SU-DHL-6 (cell line): ENCODE results near the gene FAM111B.
A peak's percentile ranks its signal among the peaks of the same experiment; 100 is the strongest.

Source experiments
- H2AFZ ChIP-seq: fragments of 200-600 bp; sonication (generic); 2 replicates; pipeline ENCODE4 v1.6.1; 2014; ENCODE audit warnings: low read depth, mild to moderate bottlenecking, moderate library complexity, mixed read lengths, antibody characterized with exemption, low read length; ENCODE audit not compliant: severe bottlenecking
- H3F3A ChIP-seq: fragments of 200-600 bp; shearing (Covaris generic); 2 replicates; pipeline ENCODE4 v1.6.0; 2016; ENCODE audit warnings: antibody characterized with exemption, mild to moderate bottlenecking; ENCODE audit not compliant: insufficient read depth
- H3K27ac ChIP-seq: fragments of 200-600 bp; sonication (generic); 2 replicates; pipeline ENCODE4 v1.5.1; 2016; ENCODE audit warnings: low read depth, mild to moderate bottlenecking, low read length, moderate library complexity, mixed read lengths
- H3K27me3 ChIP-seq: fragments of 200-600 bp; sonication (generic), shearing (Covaris generic); 2 replicates; pipeline ENCODE4 v1.6.0; 2014; ENCODE audit warnings: mild to moderate bottlenecking, low read length
- H3K36me3 ChIP-seq: fragments of 200-600 bp; sonication (generic); 2 replicates; pipeline ENCODE4 v1.6.1; 2014; ENCODE audit warnings: mild to moderate bottlenecking, low read length, mixed read lengths
- H3K4me2 ChIP-seq: fragments of 300-600, 200-600 bp; shearing (Covaris generic), sonication (generic); 2 replicates; pipeline ENCODE4 v1.6.0; 2014; ENCODE audit warnings: low read length, low read depth, mild to moderate bottlenecking; ENCODE audit not compliant: poor library complexity, severe bottlenecking
- H3K4me3 ChIP-seq: fragments of 200-600 bp; sonication (generic); 2 replicates; pipeline ENCODE4 v1.5.1; 2014; ENCODE audit warnings: antibody characterized with exemption, low read length, mild to moderate bottlenecking, mixed read lengths; ENCODE audit not compliant: insufficient read depth, poor library complexity, severe bottlenecking
- H3K79me2 ChIP-seq: fragments of 200-600 bp; sonication (generic); 2 replicates; pipeline ENCODE4 v1.6.1; 2014; ENCODE audit warnings: mild to moderate bottlenecking, low read length, moderate library complexity; ENCODE audit not compliant: insufficient read depth
- H3K9ac ChIP-seq: fragments of 200-600 bp; sonication (generic); 2 replicates; pipeline ENCODE4 v1.7.0; 2014; ENCODE audit warnings: mild to moderate bottlenecking, low read length
- H3K9me2 ChIP-seq: fragments of 200-600 bp; sonication (generic); replicated peaks from 2 replicates; pipeline ENCODE4 v1.6.1; 2014; ENCODE audit warnings: low read length; ENCODE audit not compliant: insufficient read depth
- H3K9me3 ChIP-seq: fragments of 200-600 bp; sonication (generic); 2 replicates; pipeline ENCODE4 v1.6.1; 2014; ENCODE audit warnings: low read length, mixed read lengths; ENCODE audit not compliant: insufficient read depth
- H4K20me1 ChIP-seq: fragments of 200-600 bp; sonication (generic); 2 replicates; pipeline ENCODE4 v1.6.1; 2014; ENCODE audit warnings: low read depth, mild to moderate bottlenecking, antibody characterized with exemption, low read length, moderate library complexity, mixed read lengths
- EZH2phosphoT487 ChIP-seq: fragments of 200-600 bp; sonication (generic), shearing (Covaris generic); conservative IDR thresholded peaks from 2 replicates; pipeline ENCODE4 v1.6.1; 2018; ENCODE audit warnings: mild to moderate bottlenecking, antibody characterized with exemption, low read length, moderate library complexity, mixed read lengths
- TF ChIP-seq, protein P1 (sequence below): fragments of 200-600 bp; sonication (generic); IDR thresholded peaks from one replicate; pipeline ENCODE4 v1.5.1; 2017; ENCODE audit warnings: antibody characterized with exemption, mild to moderate bottlenecking, low read length, moderate library complexity; ENCODE audit not compliant: insufficient read depth, poor library complexity, severe bottlenecking

Gene FAM111B

GRCh38 chr11:59158206-59159068, 51.4 kb downstream of the FAM111B start:
- H3F3A ChIP-seq, result peaks cover 44% of the 10 kb centered on the region
- no peaks in the 10 kb centered on the region for H3K9me2 ChIP-seq
- H3K27me3 ChIP-seq, result no peaks in the 10 kb centered on the region
- 0 out of 2 replicates have a peak, but pooled peaks cover 4% of the 10 kb centered on the region for H3K36me3 ChIP-seq
- H3K9me3 ChIP-seq, result no peaks in the 10 kb centered on the region
- no peak overlapping the region for H3K4me3 ChIP-seq
- TF ChIP-seq EZH2phosphoT487, result no peak
- TF ChIP-seq, protein P1, sequence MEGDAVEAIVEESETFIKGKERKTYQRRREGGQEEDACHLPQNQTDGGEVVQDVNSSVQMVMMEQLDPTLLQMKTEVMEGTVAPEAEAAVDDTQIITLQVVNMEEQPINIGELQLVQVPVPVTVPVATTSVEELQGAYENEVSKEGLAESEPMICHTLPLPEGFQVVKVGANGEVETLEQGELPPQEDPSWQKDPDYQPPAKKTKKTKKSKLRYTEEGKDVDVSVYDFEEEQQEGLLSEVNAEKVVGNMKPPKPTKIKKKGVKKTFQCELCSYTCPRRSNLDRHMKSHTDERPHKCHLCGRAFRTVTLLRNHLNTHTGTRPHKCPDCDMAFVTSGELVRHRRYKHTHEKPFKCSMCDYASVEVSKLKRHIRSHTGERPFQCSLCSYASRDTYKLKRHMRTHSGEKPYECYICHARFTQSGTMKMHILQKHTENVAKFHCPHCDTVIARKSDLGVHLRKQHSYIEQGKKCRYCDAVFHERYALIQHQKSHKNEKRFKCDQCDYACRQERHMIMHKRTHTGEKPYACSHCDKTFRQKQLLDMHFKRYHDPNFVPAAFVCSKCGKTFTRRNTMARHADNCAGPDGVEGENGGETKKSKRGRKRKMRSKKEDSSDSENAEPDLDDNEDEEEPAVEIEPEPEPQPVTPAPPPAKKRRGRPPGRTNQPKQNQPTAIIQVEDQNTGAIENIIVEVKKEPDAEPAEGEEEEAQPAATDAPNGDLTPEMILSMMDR, result peak; percentile 73
- H2AFZ ChIP-seq, result no peak overlapping the region
- H4K20me1 ChIP-seq, result no peaks in the 10 kb centered on the region
- H3K4me2 ChIP-seq, result no peak overlapping the region
- H3K79me2 ChIP-seq, result no peaks in the 10 kb centered on the region
- H3K27ac ChIP-seq, result no peak overlapping the region
- H3K9ac ChIP-seq, result no peak overlapping the region

DNA sequence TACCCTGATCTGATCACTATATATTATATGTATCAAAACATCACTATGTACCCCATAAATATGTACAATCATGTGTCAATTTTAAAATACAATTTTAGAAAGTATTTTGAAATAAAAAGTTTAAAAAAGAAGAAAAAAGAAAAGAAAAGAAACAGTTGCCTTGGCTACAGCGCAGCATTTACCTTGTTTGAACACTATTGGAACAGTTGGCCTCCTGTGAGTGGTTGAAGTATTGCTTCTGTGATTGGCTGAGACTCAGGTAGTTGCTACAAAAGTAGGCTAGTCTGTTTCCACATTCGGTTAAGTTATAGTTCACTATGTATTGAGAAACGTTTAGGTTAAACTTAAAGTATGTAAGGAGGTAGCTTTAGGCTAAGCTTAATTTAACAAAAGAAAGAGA, 57.0 kb downstream of the FAM111B start:
- H3F3A ChIP-seq, result no peaks in the 10 kb centered on the region
- no peaks in the 10 kb centered on the region for H3K27me3 ChIP-seq
- H3K9ac ChIP-seq, result no peak overlapping the region
- H3K9me3 ChIP-seq, result no peaks in the 10 kb centered on the region
- no peak overlapping the region for H2AFZ ChIP-seq
- no peak overlapping the region for H3K4me3 ChIP-seq
- no peaks in the 10 kb centered on the region for H3K9me2 ChIP-seq
- no peak overlapping the region for H3K4me2 ChIP-seq
- no peak overlapping the region for H3K27ac ChIP-seq
- H3K36me3 ChIP-seq, result no peaks in the 10 kb centered on the region
- H4K20me1 ChIP-seq, result no peaks in the 10 kb centered on the region
- H3K79me2 ChIP-seq, result no peaks in the 10 kb centered on the region
- TF ChIP-seq, protein P1, result no peak
- no peak for TF ChIP-seq EZH2phosphoT487

DNA sequence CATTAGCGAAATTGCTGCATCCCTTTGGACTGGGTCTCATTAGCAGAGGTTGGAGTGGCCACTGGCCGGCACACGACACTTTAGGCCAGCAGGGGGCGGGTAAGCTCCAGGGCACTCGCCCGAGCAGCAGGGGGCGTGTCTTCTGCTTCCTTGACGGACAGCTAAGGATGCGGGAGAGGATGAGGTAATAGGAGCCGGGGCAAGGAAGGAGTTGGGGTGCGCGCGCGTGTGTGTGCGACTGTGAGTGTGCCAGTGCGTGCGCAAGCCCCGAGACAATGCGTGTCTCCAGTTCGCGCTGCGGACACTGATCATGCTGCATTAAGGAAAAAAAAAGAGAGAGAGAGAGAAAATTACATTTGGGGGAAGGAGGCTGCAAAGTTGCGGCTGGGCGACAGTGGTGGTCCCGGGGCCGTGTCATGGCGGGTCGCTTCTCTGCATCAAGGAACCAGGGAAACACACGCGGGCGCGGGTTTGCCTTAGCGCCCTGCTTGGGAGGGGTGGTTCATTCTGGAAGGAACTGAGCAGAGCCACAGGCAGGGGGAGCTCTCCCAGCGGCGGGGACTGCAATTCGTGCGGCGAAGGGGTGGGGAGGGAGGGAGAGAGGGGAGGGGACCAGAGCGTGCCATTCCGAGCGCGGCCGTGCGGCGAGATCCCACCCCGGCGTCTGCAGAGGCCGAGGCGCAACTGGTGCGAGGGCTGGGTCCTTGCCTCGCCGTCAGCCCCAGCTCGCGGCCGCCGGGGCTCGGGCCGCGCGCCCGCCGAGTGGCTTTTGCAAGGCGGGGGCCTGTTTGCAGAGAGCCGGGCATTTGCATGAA, 64.7 kb downstream of the FAM111B start, which contains the start of gene DTX4:
Gene DTX4, plus strand, starts transcription at position 625 of the 815 bp plus-strand sequence. CDS start 464 bp downstream, outside the sequence.
- TF ChIP-seq, protein P1, result peak; percentile 73
- no peak for TF ChIP-seq EZH2phosphoT487
- no peaks in the 10 kb centered on the region for H3K36me3 ChIP-seq
- H3K79me2 ChIP-seq, result no peaks in the 10 kb centered on the region
- H3K27ac ChIP-seq, result peak within 1 kb of the TSS; percentile 69
- H3K9ac ChIP-seq, result peak within 1 kb of the TSS; percentile 79
- H3K27me3 ChIP-seq, result no peaks in the 10 kb centered on the region
- peak within 1 kb of the TSS; percentile 95 for H2AFZ ChIP-seq
- no peaks in the 10 kb centered on the region for H3K9me2 ChIP-seq
- no peaks in the 10 kb centered on the region for H3K9me3 ChIP-seq
- no peaks in the 10 kb centered on the region for H3F3A ChIP-seq
- peak within 1 kb of the TSS; percentile 98 for H3K4me3 ChIP-seq
- no peaks in the 10 kb centered on the region; the same call in 1 of the 2 replicates for H4K20me1 ChIP-seq
- peak within 1 kb of the TSS; percentile 98 for H3K4me2 ChIP-seq
